ENCODE results near the gene FAM193A.

DNA sequence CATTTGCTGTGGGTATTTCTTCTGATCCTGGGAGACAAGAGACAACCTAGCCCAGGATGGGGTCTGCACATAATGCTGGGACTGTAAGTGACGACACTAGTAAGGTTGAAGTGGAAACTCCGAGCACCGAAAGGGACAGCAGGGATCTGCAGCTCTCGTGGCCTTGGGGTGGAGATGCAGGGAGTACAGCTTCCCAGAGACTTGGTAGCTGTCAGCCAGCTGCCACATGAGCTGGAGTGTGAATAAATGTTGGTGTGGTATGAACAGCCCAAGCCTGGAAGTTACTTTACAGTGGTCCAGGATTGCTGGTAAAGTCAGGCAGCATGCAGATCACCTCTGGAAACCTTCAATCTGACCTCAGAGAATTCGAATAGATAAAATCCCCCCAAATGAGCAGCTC lies 97.6 kb downstream of the FAM193A start:
- TF ChIP-seq, protein P1, sequence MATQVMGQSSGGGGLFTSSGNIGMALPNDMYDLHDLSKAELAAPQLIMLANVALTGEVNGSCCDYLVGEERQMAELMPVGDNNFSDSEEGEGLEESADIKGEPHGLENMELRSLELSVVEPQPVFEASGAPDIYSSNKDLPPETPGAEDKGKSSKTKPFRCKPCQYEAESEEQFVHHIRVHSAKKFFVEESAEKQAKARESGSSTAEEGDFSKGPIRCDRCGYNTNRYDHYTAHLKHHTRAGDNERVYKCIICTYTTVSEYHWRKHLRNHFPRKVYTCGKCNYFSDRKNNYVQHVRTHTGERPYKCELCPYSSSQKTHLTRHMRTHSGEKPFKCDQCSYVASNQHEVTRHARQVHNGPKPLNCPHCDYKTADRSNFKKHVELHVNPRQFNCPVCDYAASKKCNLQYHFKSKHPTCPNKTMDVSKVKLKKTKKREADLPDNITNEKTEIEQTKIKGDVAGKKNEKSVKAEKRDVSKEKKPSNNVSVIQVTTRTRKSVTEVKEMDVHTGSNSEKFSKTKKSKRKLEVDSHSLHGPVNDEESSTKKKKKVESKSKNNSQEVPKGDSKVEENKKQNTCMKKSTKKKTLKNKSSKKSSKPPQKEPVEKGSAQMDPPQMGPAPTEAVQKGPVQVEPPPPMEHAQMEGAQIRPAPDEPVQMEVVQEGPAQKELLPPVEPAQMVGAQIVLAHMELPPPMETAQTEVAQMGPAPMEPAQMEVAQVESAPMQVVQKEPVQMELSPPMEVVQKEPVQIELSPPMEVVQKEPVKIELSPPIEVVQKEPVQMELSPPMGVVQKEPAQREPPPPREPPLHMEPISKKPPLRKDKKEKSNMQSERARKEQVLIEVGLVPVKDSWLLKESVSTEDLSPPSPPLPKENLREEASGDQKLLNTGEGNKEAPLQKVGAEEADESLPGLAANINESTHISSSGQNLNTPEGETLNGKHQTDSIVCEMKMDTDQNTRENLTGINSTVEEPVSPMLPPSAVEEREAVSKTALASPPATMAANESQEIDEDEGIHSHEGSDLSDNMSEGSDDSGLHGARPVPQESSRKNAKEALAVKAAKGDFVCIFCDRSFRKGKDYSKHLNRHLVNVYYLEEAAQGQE (IDR thresholded peaks at IDR 0.05; ENCODE audit: insufficient read depth in 1 of 2, low read depth in 2 of 2, low read length in 2 of 2): no peak
- TF ChIP-seq TAF1 (IDR thresholded peaks at IDR 0.05; ENCODE audit: borderline replicate concordance, insufficient read depth, low read length): no peak
- no peak for TF ChIP-seq POLR2AphosphoS5 (IDR thresholded peaks at IDR 0.05; ENCODE audit: low read depth, low read length)
- no peak for TF ChIP-seq SIN3A (IDR thresholded peaks at IDR 0.05; ENCODE audit: borderline replicate concordance, insufficient read depth, low read length)
